ENCODE results near the gene RSPH6A.

DNA sequence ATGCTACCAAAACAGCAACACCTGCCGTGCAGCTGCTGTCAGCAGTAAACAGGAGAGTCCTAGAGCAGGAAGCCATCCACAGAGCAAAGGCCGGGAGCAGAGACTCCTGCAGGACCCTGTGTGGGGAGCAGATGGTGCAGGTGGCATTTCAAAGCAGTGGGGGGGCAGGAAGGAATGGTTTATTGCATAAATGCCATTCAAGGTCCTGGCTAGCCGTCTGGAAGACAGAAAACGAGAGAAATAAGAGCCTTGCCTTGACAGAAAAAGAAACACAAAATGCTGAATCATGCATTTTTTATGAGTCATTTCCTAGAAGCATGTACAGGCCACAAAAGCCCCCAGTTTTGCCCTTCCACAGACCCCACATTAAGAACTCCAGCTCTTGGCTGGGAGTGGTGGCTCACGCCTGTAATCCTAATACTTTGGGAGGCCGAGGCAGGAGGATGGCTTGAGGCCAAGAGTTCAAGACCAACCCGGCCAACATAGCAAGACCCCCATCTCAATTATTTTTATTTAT lies 5.4 kb downstream of the RSPH6A start:
- TF ChIP-seq, protein P1, sequence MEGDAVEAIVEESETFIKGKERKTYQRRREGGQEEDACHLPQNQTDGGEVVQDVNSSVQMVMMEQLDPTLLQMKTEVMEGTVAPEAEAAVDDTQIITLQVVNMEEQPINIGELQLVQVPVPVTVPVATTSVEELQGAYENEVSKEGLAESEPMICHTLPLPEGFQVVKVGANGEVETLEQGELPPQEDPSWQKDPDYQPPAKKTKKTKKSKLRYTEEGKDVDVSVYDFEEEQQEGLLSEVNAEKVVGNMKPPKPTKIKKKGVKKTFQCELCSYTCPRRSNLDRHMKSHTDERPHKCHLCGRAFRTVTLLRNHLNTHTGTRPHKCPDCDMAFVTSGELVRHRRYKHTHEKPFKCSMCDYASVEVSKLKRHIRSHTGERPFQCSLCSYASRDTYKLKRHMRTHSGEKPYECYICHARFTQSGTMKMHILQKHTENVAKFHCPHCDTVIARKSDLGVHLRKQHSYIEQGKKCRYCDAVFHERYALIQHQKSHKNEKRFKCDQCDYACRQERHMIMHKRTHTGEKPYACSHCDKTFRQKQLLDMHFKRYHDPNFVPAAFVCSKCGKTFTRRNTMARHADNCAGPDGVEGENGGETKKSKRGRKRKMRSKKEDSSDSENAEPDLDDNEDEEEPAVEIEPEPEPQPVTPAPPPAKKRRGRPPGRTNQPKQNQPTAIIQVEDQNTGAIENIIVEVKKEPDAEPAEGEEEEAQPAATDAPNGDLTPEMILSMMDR (IDR thresholded peaks at IDR 0.05), result no peak
- TF ChIP-seq POLR2A (IDR thresholded peaks at IDR 0.05; ENCODE audit: low read depth) (no peak), POLR2AphosphoS5 (IDR thresholded peaks at IDR 0.05) (no peak), EP300 (IDR thresholded peaks at IDR 0.05) (no peak)
